Effector CD4-positive, alpha-beta T cell (primary cell): ENCODE data around the gene PIK3R2.
A peak's percentile ranks its signal among the peaks of the same experiment; 100 is the strongest.
"Not testable (repeated sequence)": the region's sequence is repeated elsewhere in the genome, so short reads cannot be mapped to it uniquely, and the experiment has no call there.

Experiments
- DNase-seq: peaks from one replicate; pipeline ENCODE4 v3.0.0-alpha.2; 2020

PIK3R2 gene

GRCh38 chr19:18156268-18156667, 3.3 kb downstream of the PIK3R2 start:
- no peak for DNase-seq

DNA sequence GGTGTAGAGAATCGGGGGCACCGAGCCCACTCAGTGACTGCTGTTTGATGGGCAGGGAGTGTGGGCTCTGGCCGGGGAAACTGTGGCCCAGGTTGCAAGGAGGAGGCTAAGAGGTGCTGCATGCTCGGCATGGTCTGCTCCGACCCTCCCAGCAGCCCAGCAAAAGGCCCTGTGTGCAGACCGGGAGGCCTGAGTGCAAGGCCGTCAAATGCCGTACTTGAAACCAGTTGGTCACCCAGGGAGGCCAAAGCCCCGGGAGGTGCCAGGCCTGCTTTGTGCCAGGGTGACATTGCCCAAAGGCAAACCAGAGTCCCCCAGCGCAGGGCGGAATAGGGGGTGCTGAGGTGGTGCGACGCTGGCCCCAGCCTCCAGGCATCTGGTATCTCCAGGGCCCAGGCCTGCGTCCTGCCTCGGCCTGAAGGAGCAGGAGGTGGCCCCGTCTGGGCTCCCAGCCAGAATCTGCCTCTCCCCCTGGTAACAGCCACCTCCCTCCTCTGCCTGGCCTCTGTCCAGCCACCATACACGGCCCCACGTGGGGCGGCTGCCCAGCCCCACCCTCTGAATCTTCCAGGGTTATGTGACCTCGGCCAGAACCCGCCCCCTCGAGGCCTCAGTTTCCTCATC, 4.0 kb downstream of the PIK3R2 start:
- DNase-seq = no peak

DNA sequence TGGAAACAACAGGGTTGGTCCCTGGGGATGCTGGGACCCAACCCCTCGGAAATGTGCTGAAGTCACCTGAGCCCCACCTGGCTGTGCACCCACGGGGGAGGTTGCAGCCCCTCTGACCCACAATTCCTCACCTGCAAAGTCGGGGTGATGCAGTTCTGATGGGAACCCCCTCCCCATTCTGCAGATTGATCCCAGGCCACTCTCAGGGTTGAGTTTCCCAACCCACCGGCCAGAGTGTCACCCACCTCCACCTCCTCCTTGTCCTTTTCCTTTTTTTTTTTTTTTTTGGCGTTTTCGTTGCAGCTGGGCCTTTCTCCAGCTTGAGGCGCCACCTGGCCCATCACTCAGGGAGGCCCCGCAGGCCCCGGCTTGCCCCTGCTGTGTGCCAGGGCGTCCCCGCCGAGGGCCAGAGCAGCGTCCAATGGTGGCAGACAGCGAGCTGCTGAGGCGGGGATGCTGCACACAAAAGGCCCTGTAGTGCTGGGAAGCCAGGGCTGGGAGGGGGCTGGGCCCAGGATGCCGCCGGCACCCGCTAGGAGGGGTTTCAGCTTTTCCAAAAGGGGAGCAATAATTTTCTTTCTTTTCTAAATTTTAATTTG, 4.6 kb downstream of the PIK3R2 start:
- no peak for DNase-seq

GRCh38 chr19:18158467-18158866, 5.5 kb downstream of the PIK3R2 start:
- DNase-seq = no peak

DNA sequence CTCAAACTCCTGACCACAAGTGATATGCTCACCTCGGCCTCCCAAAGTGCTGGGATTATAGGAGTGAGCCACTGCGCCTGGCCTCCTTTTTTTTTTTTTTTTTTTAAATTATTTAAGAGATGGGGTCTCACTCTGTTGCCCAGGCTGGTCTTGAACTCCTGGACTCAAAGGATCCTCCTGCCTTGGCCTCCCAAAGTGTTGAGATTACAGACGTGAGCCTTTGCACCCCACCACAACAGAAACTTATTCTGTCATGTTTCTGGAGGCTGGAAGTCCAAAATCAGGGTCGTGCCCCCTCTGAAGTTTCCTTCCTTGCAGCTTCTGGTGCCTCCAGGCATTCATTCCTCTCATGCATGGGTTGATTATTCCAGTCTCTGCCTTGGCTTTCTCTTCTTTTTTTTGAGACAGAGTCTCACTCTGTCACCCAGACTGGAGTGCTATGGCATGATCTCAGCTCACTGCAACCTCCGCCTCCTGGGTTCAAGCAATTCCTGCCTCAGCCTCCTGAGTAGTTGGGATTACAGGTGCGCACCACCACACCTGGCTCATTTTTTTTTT, 6.2 kb downstream of the PIK3R2 start:
- DNase-seq = not testable (repeated sequence)

DNA sequence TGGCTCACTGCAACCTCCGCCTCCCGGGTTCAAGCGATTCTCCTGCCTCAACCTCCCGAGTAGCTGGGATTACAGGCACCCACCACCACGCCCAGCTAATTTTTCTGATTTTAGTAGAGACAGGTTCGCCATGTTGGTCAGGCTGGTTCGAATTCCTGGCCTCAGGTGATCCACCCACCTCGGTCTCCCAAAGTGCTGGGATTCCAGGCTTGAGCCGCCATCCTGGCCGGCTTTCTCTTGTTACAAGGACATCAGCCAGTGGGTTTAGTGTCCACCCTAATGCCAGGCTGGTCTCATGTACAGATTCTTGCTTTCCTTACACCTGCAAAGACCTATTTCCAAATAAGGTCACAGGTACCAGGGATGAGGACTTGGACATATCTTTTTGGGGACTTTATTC, 6.8 kb downstream of the PIK3R2 start:
- no peak for DNase-seq

GRCh38 chr19:18160493-18160970, 7.6 kb downstream of the PIK3R2 start:
- no peak for DNase-seq

- peak; percentile 78 for DNase-seq
Observed at GRCh38 chr19:18160971-18161635, 8.1 kb downstream of the PIK3R2 start.

DNA sequence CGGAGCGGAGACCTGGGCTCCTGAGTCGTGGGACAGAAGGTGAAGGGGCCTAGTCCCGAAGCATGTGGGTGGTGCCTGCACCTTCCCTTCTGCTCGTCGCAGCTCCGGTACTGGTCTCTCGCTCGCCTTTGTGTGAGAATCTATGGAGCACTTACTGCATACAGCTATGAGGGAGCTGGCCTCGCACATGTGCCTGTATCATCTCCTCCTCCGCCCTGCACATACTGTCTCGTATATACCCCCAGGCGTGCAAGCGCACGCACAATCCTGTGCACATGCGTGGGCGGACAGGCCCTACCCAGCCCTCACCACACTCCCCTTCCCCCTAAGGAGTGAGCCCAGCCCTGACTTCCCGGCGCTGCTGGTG, 8.7 kb downstream of the PIK3R2 start:
- no peak for DNase-seq

GRCh38 chr19:18164072-18164471, 11.1 kb downstream of the PIK3R2 start:
- DNase-seq = no peak

DNA sequence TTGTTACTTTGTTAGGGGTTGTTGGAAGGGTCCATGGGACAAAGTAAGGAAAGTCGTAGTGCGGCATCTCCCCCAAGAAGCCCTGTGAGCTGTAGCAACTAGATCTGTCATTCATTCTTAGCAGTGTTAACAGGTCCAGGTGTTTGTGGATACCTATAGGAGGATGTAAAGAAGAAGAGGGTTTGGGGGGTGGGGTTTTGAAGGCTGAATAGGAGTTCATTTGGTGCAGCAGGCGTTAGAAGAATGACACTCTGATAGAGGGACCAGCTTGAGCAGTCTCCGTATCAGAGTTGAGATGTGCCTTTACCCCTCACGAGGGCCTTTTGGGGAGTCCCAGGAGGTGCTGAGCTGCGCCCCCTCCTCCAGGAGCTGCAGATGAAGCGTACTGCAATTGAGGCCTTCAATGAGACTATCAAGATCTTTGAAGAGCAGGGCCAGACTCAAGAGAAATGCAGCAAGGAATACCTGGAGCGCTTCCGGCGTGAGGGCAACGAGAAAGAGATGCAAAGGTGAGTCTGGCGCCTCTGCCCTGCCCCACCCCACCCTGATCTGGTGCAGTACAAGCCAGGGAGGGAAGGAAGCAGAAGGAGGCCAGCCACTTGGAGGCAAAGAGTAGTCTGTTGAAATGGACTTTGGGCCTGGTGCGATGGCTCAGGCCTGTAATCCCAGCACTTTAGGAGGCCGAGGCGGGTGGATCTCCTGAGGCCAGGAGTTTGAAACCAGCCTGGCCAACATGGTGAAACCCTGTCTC, 13.0 kb downstream of the PIK3R2 start:
- DNase-seq = no peak

- no peak for DNase-seq
Observed at GRCh38 chr19:18167011-18167410, 14.0 kb downstream of the PIK3R2 start.

GRCh38 chr19:18167975-18168645, 15.1 kb downstream of the PIK3R2 start:
- DNase-seq = peak; percentile 47

DNA sequence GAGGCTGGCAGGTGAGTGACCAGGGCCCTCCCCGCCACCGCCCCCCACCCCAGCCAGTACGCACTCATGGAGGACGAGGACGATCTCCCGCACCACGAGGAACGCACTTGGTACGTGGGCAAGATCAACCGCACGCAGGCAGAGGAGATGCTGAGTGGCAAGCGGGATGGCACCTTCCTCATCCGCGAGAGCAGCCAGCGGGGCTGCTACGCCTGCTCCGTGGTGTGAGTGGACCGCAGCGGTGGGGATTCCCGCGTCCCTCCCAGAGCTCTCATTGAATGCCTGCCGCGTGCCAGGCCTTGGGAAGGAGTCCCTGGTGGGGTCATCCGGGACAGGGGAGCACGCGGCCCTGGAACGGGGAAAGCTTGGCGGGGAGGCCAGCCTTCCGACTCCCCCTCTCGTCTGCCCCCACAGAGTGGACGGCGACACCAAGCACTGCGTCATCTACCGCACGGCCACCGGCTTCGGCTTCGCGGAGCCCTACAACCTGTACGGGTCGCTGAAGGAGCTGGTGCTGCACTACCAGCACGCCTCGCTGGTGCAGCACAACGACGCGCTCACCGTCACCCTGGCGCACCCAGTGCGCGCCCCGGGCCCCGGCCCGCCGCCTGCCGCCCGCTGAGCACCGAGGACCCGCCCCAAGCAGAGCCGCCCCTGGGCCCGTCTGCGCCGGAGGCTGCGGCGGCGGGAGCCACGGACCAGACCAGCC, 15.9 kb downstream of the PIK3R2 start:
- no peak for DNase-seq

DNA sequence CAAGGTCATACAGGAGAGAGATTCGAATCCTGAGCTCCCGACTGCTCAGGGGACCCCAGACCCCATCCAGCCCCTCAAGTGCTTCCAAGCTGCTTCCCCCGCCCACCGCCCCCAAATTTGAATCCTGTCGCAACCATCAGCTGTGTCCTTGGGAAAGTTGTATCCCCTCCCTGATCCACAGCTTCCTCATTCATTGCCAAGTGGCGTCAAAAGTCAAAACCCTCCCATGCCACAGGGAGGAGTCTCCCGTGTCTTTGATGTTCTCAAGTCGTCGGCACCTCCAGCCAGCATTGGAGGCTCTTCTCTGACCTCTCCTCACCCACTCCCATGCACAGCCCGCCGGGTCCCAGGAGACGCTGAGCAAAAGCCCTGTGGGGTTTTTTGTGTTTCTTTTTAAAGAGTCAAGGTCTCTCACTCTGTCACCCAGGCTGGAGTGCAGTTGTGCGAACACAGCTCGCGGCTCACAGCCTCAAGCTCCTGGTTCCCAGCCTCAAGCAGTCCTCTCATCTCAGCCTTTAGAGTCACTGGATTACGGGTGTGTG, 17.8 kb downstream of the PIK3R2 start:
- DNase-seq = no peak

GRCh38 chr19:18171605-18172327, 18.8 kb downstream of the PIK3R2 start:
- no peak for DNase-seq

GRCh38 chr19:18172331-18173053, 19.5 kb downstream of the PIK3R2 start:
- DNase-seq = no peak

GRCh38 chr19:18173054-18173571, 20.1 kb downstream of the PIK3R2 start:
- no peak for DNase-seq

DNA sequence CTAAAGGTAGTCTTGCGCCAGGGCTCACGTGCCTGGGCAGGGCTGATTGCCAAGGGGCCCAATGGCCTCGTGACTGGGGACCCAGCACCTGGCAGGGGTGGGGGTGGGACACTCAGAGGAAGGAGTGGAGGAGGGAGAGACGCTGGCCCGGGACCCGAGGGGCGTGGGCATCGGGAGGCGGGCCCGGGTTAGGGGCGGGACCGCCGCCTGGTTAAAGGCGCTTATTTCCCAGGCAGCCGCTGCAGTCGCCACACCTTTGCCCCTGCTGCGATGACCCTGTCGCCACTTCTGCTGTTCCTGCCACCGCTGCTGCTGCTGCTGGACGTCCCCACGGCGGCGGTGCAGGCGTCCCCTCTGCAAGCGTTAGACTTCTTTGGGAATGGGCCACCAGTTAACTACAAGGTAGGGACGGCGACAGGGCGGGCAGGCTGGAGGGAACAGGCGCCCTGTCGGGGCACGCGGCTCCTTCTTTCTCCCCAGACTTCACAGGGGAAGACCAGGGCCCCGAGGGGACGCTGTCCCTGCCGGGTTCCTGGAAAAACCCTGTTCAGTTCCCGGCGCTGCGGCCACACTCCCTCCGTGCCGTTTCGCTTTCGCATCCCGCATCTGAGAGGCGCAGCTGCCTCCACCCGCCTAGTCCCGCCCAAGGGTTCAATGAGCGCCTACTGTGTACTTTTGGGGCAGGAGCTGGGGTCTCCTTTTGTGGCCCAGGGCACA, 20.8 kb downstream of the PIK3R2 start, which contains the start of gene IFI30:
TSS of gene IFI30 (plus strand) at position 242 of the 717 bp plus-strand sequence. CDS start at position 271, 29 bp downstream.
- DNase-seq = peak; percentile 45
